ENCODE measurements around the gene NCOR2. TPM values are rescaled to one million over a fixed set of nuclear protein-coding genes. Genes with fewer than 3 reads are reported as not detected.

NCOR2 gene
- total RNA-seq, 1 donor from 2014 or later: 32.9 TPM

DNA sequence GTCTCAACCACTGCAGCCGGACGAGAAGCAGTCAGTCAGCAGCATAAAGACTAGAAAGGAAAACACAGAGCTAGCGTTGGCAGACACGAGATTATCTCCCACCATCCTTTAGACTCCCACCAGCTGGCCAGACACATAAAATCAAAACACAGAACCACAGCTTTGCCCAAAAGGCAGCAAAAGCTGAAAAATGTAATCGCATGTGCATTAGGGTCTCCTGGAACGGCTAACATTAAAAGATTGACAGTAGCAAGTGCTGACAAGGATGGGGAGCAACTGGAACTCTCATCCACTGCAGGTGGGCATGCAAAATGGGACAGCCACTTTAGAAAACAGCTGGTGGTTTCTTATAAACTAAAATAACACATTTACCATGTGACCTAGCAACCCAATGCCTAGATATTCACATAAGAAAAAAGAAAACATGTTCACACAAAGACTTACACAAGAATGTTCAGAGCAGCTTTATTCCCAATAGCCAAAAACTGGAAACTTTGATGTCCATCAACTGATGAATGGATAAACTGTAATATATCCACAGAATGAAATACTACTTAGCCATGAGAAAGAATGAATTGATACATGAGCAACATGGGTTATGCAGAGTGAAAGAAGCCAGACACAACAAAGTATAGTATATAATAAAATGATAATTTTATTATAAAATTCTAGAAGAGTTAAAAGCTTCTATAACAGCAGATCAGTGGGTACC, 37.7 kb downstream of the NCOR2 start:
- Histone ChIP-seq H3K27ac (ENCODE audit: low read depth, low read length) (no peak overlapping the region), H3K4me1 (ENCODE audit: control insufficient read depth in 3 of 3, insufficient read depth in 3 of 3, low read length in 3 of 3) (peaks cover 11 to 34% (median 24%) of the 10 kb centered on the region in 3 donors), H3K9ac (ENCODE audit: low read depth in 1 of 3, low read length in 3 of 3) (no peak overlapping the region)

DNA sequence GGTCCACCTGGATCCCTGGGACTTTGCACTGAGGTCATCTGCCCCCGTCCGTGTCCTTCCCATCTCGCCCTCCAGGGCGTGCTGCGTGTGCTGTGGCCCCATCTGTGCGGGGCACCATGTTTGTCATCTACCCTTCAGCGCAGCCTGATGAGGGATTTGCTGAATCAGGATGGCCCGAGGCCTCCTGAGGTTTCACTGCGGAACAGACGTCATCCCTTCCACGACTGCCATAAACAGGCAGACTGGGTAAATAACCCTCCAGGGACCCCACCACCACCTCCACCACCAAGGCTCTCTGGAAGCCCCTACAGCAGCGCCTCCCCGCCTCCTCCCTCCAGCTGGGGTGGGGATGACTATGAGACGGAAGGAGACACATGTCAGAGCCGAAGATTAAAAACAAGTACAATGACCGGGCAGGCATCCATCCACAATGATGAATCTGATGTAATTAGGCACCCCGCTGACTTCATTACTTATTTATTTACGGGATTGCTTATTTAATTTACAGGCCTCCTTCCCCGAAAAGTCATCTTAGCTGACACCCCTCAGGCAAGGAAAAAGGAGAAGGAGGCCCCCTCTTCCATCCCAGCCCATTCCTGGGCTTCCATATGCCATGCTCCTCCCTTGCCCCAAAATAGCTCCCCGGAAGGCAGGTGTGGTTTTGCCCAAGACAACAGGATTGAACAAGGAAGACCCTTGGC, 39.4 kb downstream of the NCOR2 start:
- Histone ChIP-seq H3K4me3 (ENCODE audit: low read length in 3 of 3) (no peak overlapping the region), H3K36me3 (ENCODE audit: control insufficient read depth in 3 of 3, insufficient read depth in 3 of 3, low read length in 3 of 3) (peaks cover 0 to 2% (median 2%) of the 10 kb centered on the region in 3 donors), H3K27me3 (ENCODE audit: control insufficient read depth in 3 of 3, insufficient read depth in 3 of 3, low read length in 3 of 3) (no peaks in the 10 kb centered on the region), H3K4me1 (ENCODE audit: control insufficient read depth in 3 of 3, insufficient read depth in 3 of 3, low read length in 3 of 3) (peaks cover 14 to 44% (median 33%) of the 10 kb centered on the region in 3 donors), H3K9me3 (ENCODE audit: control insufficient read depth in 3 of 3, low read length in 3 of 3) (no peaks in the 10 kb centered on the region), H3K9ac (ENCODE audit: low read depth in 1 of 3, low read length in 3 of 3) (peak overlapping the region in 2 of 3 donors; percentile 2 to 51), H3K27ac (ENCODE audit: low read depth, low read length) (no peak overlapping the region)

More for the DNA sequence above, 37.7 kb downstream of the NCOR2 start:
- H3K36me3 ChIP-seq (ENCODE audit: control insufficient read depth in 3 of 3, insufficient read depth in 3 of 3, low read length in 3 of 3): peaks cover 0 to 5% (median 2%) of the 10 kb centered on the region in 3 donors
- no peaks in the 10 kb centered on the region for H3K27me3 ChIP-seq (ENCODE audit: control insufficient read depth in 3 of 3, insufficient read depth in 3 of 3, low read length in 3 of 3)
- no peaks in the 10 kb centered on the region for H3K9me3 ChIP-seq (ENCODE audit: control insufficient read depth in 3 of 3, low read length in 3 of 3)
- no peak overlapping the region for H3K4me3 ChIP-seq (ENCODE audit: low read length in 3 of 3)

DNA sequence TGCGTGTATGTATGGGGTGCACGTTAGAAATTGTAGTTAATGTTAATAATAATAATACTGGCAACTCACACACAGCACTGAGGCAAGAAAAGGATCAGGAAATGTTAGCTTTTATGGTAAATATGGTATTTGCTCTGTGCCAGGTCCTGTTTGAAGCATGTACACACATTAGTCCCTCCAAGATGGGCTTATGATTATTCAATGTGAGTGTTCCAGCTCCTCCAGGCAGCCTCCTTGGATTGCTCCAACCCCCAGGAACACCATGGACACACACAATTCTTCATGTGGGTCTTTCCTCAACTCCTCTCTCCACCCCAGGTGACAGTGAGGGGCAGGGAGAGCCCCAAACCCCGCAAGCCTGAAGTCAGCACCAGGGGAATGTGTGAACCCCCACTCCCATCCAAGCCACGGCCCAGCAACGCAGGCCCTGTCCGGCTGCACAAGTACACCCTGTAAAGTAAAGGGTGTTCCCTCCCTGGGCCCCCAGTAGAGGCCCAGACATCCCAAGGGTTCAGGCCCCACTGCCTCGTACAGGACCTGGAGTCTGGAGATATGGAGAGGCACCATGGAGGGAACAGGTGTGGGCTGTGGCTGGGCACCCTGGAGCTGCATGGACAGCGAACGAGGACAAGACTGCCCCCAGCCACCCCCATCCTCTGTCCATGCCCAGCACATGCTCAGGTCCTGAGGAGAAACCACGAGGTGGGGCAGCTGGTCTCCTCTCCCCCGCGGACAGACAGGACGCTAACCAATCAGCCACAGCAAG, 41.3 kb downstream of the NCOR2 start:
- H3K36me3 ChIP-seq (ENCODE audit: control insufficient read depth in 3 of 3, insufficient read depth in 3 of 3, low read length in 3 of 3): peaks cover 0 to 2% (median 2%) of the 10 kb centered on the region in 3 donors
- no peak overlapping the region for H3K27ac ChIP-seq (ENCODE audit: low read depth, low read length)
- peaks cover 27 to 62% (median 51%) of the 10 kb centered on the region in 3 donors for H3K4me1 ChIP-seq (ENCODE audit: control insufficient read depth in 3 of 3, insufficient read depth in 3 of 3, low read length in 3 of 3)
- no peak overlapping the region for H3K4me3 ChIP-seq (ENCODE audit: low read length in 3 of 3)
- H3K27me3 ChIP-seq (ENCODE audit: control insufficient read depth in 3 of 3, insufficient read depth in 3 of 3, low read length in 3 of 3): no peaks in the 10 kb centered on the region
- H3K9me3 ChIP-seq (ENCODE audit: control insufficient read depth in 3 of 3, low read length in 3 of 3): no peaks in the 10 kb centered on the region
- H3K9ac ChIP-seq (ENCODE audit: low read depth in 1 of 3, low read length in 3 of 3): no peak overlapping the region

DNA sequence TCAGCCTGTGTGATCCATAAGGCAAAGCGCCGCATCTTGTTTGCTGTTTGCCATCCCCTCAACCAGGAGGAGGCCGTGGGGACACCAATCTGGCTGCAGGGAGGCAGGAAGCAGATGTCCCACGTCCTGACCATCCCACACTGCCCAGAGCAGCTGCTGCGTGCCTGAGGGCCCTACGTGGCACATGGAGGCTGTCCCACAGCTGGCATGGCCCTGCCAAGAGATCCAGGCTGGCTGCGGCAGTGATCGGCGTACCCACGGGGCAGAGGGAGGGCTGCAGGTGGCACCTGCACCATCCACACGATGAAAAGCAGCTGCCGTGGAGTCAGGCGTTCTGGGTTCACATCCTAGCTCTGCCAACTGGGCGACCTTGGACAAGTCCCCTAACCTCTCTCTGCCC, 42.0 kb downstream of the NCOR2 start:
- Histone ChIP-seq H3K4me1 (ENCODE audit: control insufficient read depth in 3 of 3, insufficient read depth in 3 of 3, low read length in 3 of 3) (peaks cover 32 to 69% (median 57%) of the 10 kb centered on the region in 3 donors), H3K9me3 (ENCODE audit: control insufficient read depth in 3 of 3, low read length in 3 of 3) (no peaks in the 10 kb centered on the region), H3K27ac (ENCODE audit: low read depth, low read length) (no peak overlapping the region), H3K9ac (ENCODE audit: low read depth in 1 of 3, low read length in 3 of 3) (peak overlapping the region in 1 of 3 donors; percentile 8), H3K36me3 (ENCODE audit: control insufficient read depth in 3 of 3, insufficient read depth in 3 of 3, low read length in 3 of 3) (peaks cover 0 to 2% (median 2%) of the 10 kb centered on the region in 3 donors), H3K4me3 (ENCODE audit: low read length in 3 of 3) (no peak overlapping the region), H3K27me3 (ENCODE audit: control insufficient read depth in 3 of 3, insufficient read depth in 3 of 3, low read length in 3 of 3) (no peaks in the 10 kb centered on the region)

DNA sequence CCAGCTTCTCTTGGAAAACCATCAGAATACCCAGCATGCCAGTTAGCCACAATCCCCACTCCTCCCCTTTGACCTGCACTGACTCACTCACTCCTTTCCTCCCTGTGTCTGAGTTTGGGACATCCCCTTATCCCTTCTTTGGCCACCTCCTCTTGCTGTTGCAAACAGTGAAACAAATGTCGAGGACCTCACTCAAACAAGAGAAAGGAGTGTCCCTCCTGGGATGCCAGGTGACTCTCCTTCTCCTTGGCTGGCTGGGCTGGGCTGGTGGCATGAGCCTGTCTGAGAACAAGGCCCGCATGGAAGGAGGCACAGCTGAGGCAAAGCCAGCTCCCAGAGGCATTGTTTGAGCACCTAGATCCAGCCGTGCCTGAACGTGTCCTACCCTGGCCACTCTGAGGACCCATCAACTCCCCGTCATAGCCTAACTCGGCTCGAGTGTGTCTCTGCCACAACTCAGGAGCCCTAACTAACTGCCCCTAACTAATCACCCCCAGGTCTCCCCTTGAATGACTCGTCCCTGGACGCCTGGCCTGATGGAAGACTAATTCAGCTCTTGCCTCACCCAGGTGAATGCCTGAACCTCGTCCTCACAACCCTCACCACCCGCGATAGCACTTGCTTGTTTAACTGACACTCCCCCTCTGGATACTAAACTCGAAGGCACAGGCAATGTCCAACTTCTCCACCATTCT, 43.0 kb downstream of the NCOR2 start:
- no peak overlapping the region for H3K9ac ChIP-seq (ENCODE audit: low read depth in 1 of 3, low read length in 3 of 3)
- peaks cover 0 to 2% (median 0%) of the 10 kb centered on the region in 3 donors for H3K36me3 ChIP-seq (ENCODE audit: control insufficient read depth in 3 of 3, insufficient read depth in 3 of 3, low read length in 3 of 3)
- no peak overlapping the region for H3K4me3 ChIP-seq (ENCODE audit: low read length in 3 of 3)
- peak overlapping the region; percentile 60 for H3K27ac ChIP-seq (ENCODE audit: low read depth, low read length)
- H3K9me3 ChIP-seq (ENCODE audit: control insufficient read depth in 3 of 3, low read length in 3 of 3): no peaks in the 10 kb centered on the region
- no peaks in the 10 kb centered on the region for H3K27me3 ChIP-seq (ENCODE audit: control insufficient read depth in 3 of 3, insufficient read depth in 3 of 3, low read length in 3 of 3)
- peaks cover 43 to 80% (median 68%) of the 10 kb centered on the region in 3 donors for H3K4me1 ChIP-seq (ENCODE audit: control insufficient read depth in 3 of 3, insufficient read depth in 3 of 3, low read length in 3 of 3)

DNA sequence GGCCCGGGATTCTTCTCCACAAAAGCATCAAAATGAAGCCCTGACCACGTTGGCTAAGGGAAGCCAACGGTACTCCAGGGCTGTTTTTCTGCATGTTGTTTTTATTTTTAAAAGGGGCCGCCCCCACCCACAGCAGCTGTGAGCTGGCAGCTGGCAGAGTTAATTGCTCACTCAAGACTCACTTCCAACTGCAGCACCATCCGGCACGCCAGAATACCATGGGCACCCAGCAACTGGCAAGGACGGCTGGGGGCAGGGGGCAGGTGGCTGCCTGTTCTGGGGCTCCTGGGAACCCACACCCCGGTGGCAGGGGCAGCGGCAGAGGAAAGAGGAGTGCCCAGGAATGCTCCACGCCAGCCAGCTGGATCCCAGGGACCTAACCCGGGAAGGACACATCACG, 44.3 kb downstream of the NCOR2 start:
- H3K27me3 ChIP-seq (ENCODE audit: control insufficient read depth in 3 of 3, insufficient read depth in 3 of 3, low read length in 3 of 3): no peaks in the 10 kb centered on the region
- peak overlapping the region; percentile 60 for H3K27ac ChIP-seq (ENCODE audit: low read depth, low read length)
- H3K9ac ChIP-seq (ENCODE audit: low read depth in 1 of 3, low read length in 3 of 3): peak overlapping the region in 2 of 3 donors; percentile 43 to 50
- peaks cover 0 to 2% (median 0%) of the 10 kb centered on the region in 3 donors for H3K36me3 ChIP-seq (ENCODE audit: control insufficient read depth in 3 of 3, insufficient read depth in 3 of 3, low read length in 3 of 3)
- H3K4me3 ChIP-seq (ENCODE audit: low read length in 3 of 3): peak overlapping the region in 1 of 3 donors; percentile 13
- no peaks in the 10 kb centered on the region for H3K9me3 ChIP-seq (ENCODE audit: control insufficient read depth in 3 of 3, low read length in 3 of 3)
- peaks cover 46 to 81% (median 73%) of the 10 kb centered on the region in 3 donors for H3K4me1 ChIP-seq (ENCODE audit: control insufficient read depth in 3 of 3, insufficient read depth in 3 of 3, low read length in 3 of 3)

DNA sequence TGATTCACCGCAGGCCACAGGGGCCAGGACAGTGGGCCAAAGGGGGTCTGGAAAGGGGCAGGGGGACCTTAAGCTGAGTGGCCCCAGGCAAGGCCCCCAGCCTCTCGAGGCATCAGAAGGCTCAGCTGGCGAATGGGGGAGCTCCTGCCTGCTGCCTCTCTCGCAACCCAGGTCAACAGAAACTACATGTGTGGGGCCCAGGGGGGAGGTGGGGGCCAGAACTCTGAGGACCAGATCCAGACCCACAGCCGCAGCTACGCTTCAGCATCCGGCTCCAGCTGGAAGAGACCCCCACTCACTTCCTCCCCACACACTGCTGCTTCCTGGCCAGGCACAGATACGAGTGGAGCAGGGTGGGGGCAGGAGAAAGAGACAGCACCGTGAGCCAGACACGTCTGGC, 46.5 kb downstream of the NCOR2 start:
- H3K4me3 ChIP-seq (ENCODE audit: low read length in 3 of 3): no peak overlapping the region
- peaks cover 54 to 86% (median 84%) of the 10 kb centered on the region in 3 donors for H3K4me1 ChIP-seq (ENCODE audit: control insufficient read depth in 3 of 3, insufficient read depth in 3 of 3, low read length in 3 of 3)
- no peak overlapping the region for H3K27ac ChIP-seq (ENCODE audit: low read depth, low read length)
- H3K9ac ChIP-seq (ENCODE audit: low read depth in 1 of 3, low read length in 3 of 3): no peak overlapping the region
- H3K27me3 ChIP-seq (ENCODE audit: control insufficient read depth in 3 of 3, insufficient read depth in 3 of 3, low read length in 3 of 3): no peaks in the 10 kb centered on the region
- no peaks in the 10 kb centered on the region for H3K9me3 ChIP-seq (ENCODE audit: control insufficient read depth in 3 of 3, low read length in 3 of 3)
- peaks cover 0 to 2% (median 0%) of the 10 kb centered on the region in 3 donors for H3K36me3 ChIP-seq (ENCODE audit: control insufficient read depth in 3 of 3, insufficient read depth in 3 of 3, low read length in 3 of 3)

DNA sequence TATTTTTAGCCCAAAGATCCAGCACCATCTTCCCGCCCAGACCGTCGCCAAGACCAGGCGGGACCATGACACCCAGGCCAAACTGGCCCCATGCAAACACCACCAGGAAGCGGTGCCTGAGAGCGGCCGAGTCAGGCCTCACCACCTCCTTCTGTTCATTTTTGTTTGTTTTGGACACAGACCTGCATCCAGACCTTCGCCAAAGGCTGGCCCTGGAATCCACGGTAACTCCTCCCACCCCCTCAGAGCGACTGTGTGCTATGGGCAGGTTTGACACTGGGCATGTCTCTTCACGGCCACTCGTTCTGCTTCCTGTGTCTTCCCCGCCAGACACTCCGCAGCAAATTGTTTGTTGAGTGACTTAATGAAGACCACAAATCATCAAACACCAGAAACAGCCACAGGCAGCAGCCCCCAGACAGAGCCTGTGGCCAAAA, 47.1 kb downstream of the NCOR2 start:
- H3K4me3 ChIP-seq (ENCODE audit: low read length in 3 of 3): peak overlapping the region in 1 of 3 donors; percentile 13
- peak overlapping the region in 1 of 3 donors; percentile 25 for H3K9ac ChIP-seq (ENCODE audit: low read depth in 1 of 3, low read length in 3 of 3)
- H3K36me3 ChIP-seq (ENCODE audit: control insufficient read depth in 3 of 3, insufficient read depth in 3 of 3, low read length in 3 of 3): peaks cover 0 to 3% (median 0%) of the 10 kb centered on the region in 3 donors

DNA sequence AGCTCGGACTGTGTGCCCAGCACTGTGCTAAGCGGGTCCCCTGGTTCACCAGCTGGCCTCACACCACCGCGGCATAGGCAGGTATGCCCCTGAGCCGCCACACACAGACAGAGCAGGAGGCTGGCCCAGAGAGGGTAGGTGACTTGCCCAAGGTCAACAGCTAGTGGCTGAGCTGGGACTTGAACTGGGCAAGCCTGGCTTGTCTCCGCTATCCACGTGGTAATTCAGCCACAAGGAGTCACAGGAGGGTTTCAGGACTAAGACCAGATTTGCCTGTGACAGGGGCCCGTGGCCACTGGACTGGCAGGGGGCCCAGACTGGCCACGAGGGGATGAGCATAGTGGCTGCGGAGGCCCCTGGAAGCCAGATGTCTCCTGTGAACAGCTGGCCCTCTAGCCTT, 47.7 kb downstream of the NCOR2 start:
- H3K36me3 ChIP-seq (ENCODE audit: control insufficient read depth in 3 of 3, insufficient read depth in 3 of 3, low read length in 3 of 3): peaks cover 0 to 3% (median 0%) of the 10 kb centered on the region in 3 donors
- H3K27ac ChIP-seq (ENCODE audit: low read depth, low read length): peak overlapping the region; percentile 97
- peaks cover 62 to 87% (median 86%) of the 10 kb centered on the region in 3 donors for H3K4me1 ChIP-seq (ENCODE audit: control insufficient read depth in 3 of 3, insufficient read depth in 3 of 3, low read length in 3 of 3)
- no peak overlapping the region for H3K4me3 ChIP-seq (ENCODE audit: low read length in 3 of 3)
- H3K27me3 ChIP-seq (ENCODE audit: control insufficient read depth in 3 of 3, insufficient read depth in 3 of 3, low read length in 3 of 3): no peaks in the 10 kb centered on the region
- H3K9me3 ChIP-seq (ENCODE audit: control insufficient read depth in 3 of 3, low read length in 3 of 3): no peaks in the 10 kb centered on the region
- peak overlapping the region in 1 of 3 donors; percentile 93 for H3K9ac ChIP-seq (ENCODE audit: low read depth in 1 of 3, low read length in 3 of 3)

More for the DNA sequence above, 47.1 kb downstream of the NCOR2 start:
- no peaks in the 10 kb centered on the region for H3K9me3 ChIP-seq (ENCODE audit: control insufficient read depth in 3 of 3, low read length in 3 of 3)
- H3K27me3 ChIP-seq (ENCODE audit: control insufficient read depth in 3 of 3, insufficient read depth in 3 of 3, low read length in 3 of 3): no peaks in the 10 kb centered on the region
- peak overlapping the region; percentile 97 for H3K27ac ChIP-seq (ENCODE audit: low read depth, low read length)
- peaks cover 60 to 86% (median 85%) of the 10 kb centered on the region in 3 donors for H3K4me1 ChIP-seq (ENCODE audit: control insufficient read depth in 3 of 3, insufficient read depth in 3 of 3, low read length in 3 of 3)
